Prostate gland (tissue), 2 donors: ENCODE measurements around the gene SLC6A6.

Experiments used
- POLR2A ChIP-seq: fragments of 450-650 bp; IDR thresholded peaks from one replicate; pipeline ENCODE4 v1.6.1; 2016; ENCODE audit warnings: antibody characterized with exemption, mild to moderate bottlenecking
- POLR2AphosphoS5 ChIP-seq: sonication (generic); formaldehyde crosslinking; IDR thresholded peaks from one replicate; pipeline ENCODE4 v1.6.1; 2017; ENCODE audit warnings: antibody characterized with exemption
- TF ChIP-seq, protein P1 (sequence below), 4 experiments: fragments of 200-600 bp in 2 of 4; fragments of 450-650 bp in 2 of 4; sonication (generic) in 2 of 4; IDR thresholded peaks; 1 replicate in 3 of 4; 2 replicates in 1 of 4; pipeline ENCODE4 v1.5.1; 2016 to 2019; ENCODE audit warnings: antibody characterized with exemption in 4 of 4, mild to moderate bottlenecking in 2 of 4, moderate library complexity in 2 of 4

DNA sequence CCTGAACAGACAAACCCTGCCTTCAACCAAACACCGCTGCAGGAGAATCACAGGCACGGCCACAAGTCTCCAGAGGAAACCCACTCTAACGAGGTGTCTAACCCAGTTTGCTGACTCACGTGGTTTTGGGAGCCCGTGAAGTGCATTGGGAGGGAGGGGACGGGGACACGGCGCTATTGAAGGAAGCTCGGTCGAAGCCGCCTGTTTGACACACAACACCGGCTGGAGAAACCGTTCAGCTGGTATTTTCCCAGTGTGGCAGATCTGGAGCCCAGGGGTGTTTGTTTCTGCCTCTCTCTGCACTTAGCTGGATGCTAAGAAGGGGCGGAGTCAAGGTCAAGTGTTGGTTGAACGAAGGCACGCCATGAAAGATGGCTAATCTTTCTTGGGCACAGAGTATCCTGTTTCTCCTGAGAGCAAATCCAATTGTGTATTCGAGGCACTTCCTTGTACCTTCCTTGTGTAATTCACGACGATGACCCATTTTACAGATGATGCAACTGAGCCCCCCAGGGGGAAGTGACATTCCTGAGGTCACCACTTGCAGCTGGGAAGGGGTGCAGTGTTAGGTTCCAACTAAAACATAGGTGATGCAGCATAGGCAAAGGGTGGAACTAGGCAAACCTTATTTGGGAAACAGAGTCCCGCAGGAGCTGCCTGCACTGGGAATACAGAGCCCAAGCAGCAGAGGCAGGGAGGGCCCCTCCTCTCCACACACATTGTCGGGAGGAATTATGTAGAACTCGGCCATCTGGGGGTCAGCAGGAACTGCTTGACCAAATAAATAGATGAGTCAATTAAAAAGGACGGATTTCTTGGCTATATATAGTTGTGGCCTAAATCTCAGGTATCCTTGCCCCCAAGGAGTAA is 22.5 kb downstream of the SLC6A6 start:
- TF ChIP-seq, protein P1, sequence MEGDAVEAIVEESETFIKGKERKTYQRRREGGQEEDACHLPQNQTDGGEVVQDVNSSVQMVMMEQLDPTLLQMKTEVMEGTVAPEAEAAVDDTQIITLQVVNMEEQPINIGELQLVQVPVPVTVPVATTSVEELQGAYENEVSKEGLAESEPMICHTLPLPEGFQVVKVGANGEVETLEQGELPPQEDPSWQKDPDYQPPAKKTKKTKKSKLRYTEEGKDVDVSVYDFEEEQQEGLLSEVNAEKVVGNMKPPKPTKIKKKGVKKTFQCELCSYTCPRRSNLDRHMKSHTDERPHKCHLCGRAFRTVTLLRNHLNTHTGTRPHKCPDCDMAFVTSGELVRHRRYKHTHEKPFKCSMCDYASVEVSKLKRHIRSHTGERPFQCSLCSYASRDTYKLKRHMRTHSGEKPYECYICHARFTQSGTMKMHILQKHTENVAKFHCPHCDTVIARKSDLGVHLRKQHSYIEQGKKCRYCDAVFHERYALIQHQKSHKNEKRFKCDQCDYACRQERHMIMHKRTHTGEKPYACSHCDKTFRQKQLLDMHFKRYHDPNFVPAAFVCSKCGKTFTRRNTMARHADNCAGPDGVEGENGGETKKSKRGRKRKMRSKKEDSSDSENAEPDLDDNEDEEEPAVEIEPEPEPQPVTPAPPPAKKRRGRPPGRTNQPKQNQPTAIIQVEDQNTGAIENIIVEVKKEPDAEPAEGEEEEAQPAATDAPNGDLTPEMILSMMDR (IDR thresholded peaks at IDR 0.05), result no peak
- TF ChIP-seq POLR2AphosphoS5, result no peak
- TF ChIP-seq POLR2A, result no peak
